Neuronal stem cell (in vitro differentiated cells): ENCODE measurements around the gene DBX1.

Source experiments
- DNase-seq: peaks from one replicate; pipeline ENCODE4 v3.0.0-alpha.2; 2013; ENCODE audit warnings: low spot score
- H2AFZ ChIP-seq: one replicate; pipeline ENCODE4 v1.6.1; 2013; ENCODE audit warnings: mild to moderate bottlenecking, low read length, inconsistent platforms
- H2AK5ac ChIP-seq: 2 replicates; pipeline ENCODE4 v1.6.1; 2013; ENCODE audit warnings: low read depth, mild to moderate bottlenecking, inconsistent platforms, low read length, moderate library complexity, mixed read lengths
- H2BK120ac ChIP-seq: 2 replicates; pipeline ENCODE4 v1.6.1; 2013; ENCODE audit warnings: low read depth, mild to moderate bottlenecking, inconsistent platforms, low read length, moderate library complexity, mixed read lengths
- H2BK12ac ChIP-seq: one replicate; pipeline ENCODE4 v1.6.1; 2013; ENCODE audit warnings: low read length, inconsistent platforms
- H2BK15ac ChIP-seq: 2 replicates; pipeline ENCODE4 v1.6.1; 2013; ENCODE audit warnings: mild to moderate bottlenecking, low read length, inconsistent platforms, mixed read lengths
- H2BK5ac ChIP-seq: one replicate; pipeline ENCODE4 v1.6.1; 2013; ENCODE audit warnings: inconsistent platforms, mild to moderate bottlenecking, low read length, moderate library complexity
- H3K14ac ChIP-seq: one replicate; pipeline ENCODE4 v1.6.1; 2013; ENCODE audit warnings: low read length, inconsistent platforms
- H3K18ac ChIP-seq: 2 replicates; pipeline ENCODE4 v1.6.1; 2013; ENCODE audit warnings: low read length, inconsistent platforms
- H3K23ac ChIP-seq: 2 replicates; pipeline ENCODE4 v1.6.1; 2013; ENCODE audit warnings: low read depth, mild to moderate bottlenecking, mixed read lengths, low read length, inconsistent platforms; ENCODE audit not compliant: poor library complexity
- H3K27ac ChIP-seq: replicated peaks from 3 replicates; pipeline ENCODE4 v1.5.1; 2013; ENCODE audit warnings: low read length, inconsistent platforms
- H3K27me3 ChIP-seq, 3 experiments: 2 replicates each; pipeline ENCODE4 v1.6.1; 2013; ENCODE audit warnings: low read length in 3 of 3, mild to moderate bottlenecking in 2 of 3, inconsistent platforms in 1 of 3, low read depth in 1 of 3, mixed read lengths in 1 of 3, moderate library complexity in 1 of 3; ENCODE audit not compliant: control insufficient read depth in 3 of 3, insufficient read depth in 3 of 3
- H3K36me3 ChIP-seq, 2 donors: replicated peaks in 1 of 2; 2 replicates each; pipeline ENCODE4 v1.6.1; 2013; ENCODE audit warnings: low read length in 2 of 2; ENCODE audit not compliant: control insufficient read depth in 2 of 2, insufficient read depth in 2 of 2
- H3K4ac ChIP-seq: 2 replicates; pipeline ENCODE4 v1.6.1; 2013; ENCODE audit warnings: inconsistent platforms, mild to moderate bottlenecking, low read length, moderate library complexity
- H3K4me1 ChIP-seq, 2 donors: 1 replicate in 1 of 2; 2 replicates in 1 of 2; pipeline ENCODE4 v1.6.1; 2013; ENCODE audit warnings: low read length in 2 of 2, low read depth in 1 of 2; ENCODE audit not compliant: control insufficient read depth in 2 of 2, insufficient read depth in 1 of 2
- H3K4me2 ChIP-seq: one replicate; pipeline ENCODE4 v1.6.1; 2013; ENCODE audit warnings: mild to moderate bottlenecking, low read length, inconsistent platforms; ENCODE audit not compliant: insufficient read depth, poor library complexity, severe bottlenecking
- H3K4me3 ChIP-seq, 2 donors: 2 replicates each; pipeline ENCODE4 v1.5.1; 2013; ENCODE audit warnings: low read length in 2 of 2, mild to moderate bottlenecking in 2 of 2, inconsistent platforms in 1 of 2, moderate library complexity in 1 of 2
- H3K79me1 ChIP-seq: one replicate; pipeline ENCODE4 v1.6.1; 2013; ENCODE audit warnings: low read depth, mild to moderate bottlenecking, inconsistent platforms, low read length, moderate library complexity
- H3K9ac ChIP-seq: one replicate; pipeline ENCODE4 v1.6.1; 2013; ENCODE audit warnings: mild to moderate bottlenecking, low read depth, low read length, inconsistent platforms; ENCODE audit not compliant: poor library complexity
- H3K9me3 ChIP-seq, 2 donors: replicated peaks in 1 of 2; 2 replicates each; pipeline versions ENCODE3 to v1.6.1; 2013; ENCODE audit warnings: low read length in 2 of 2, mild to moderate bottlenecking in 2 of 2, inconsistent platforms in 1 of 2, low read depth in 1 of 2, mixed read lengths in 1 of 2, moderate library complexity in 1 of 2; ENCODE audit not compliant: control insufficient read depth in 2 of 2, insufficient read depth in 1 of 2
- H4K8ac ChIP-seq: one replicate; pipeline ENCODE4 v1.6.1; 2013; ENCODE audit warnings: low read depth, mild to moderate bottlenecking, inconsistent platforms, low read length, moderate library complexity
- H4K91ac ChIP-seq: one replicate; pipeline ENCODE4 v1.6.1; 2013; ENCODE audit warnings: low read length, low read depth, mild to moderate bottlenecking, inconsistent platforms; ENCODE audit not compliant: poor library complexity
- WGBS, 2 donors: extraction: QIAGEN DNeasy Blood & Tissue Kit; methylation state at CpG; one replicate each; pipeline ENCODE4 v1.1.7; 2013; ENCODE audit warnings: missing lambda C conversion rate in 2 of 2, mixed read lengths in 1 of 2; ENCODE audit not compliant: insufficient read length in 2 of 2, insufficient replicate concordance in 1 of 2; ENCODE audit errors: extremely low coverage in 2 of 2; 5-methylcytosine and 5-hydroxymethylcytosine counted together

DBX1 gene

GRCh38 chr11:20154381-20154780, 5.9 kb downstream of the DBX1 start:
- H3K4ac ChIP-seq, result no peak overlapping the region
- peaks cover 0 to 14% of the 10 kb centered on the region in 2 donors for H3K4me1 ChIP-seq
- no peak overlapping the region for H2BK5ac ChIP-seq
- H2AK5ac ChIP-seq, result no peak overlapping the region
- WGBS, 2 donors, result no CpG with 5 or more reads among the region's 1 CpG
- no peak overlapping the region for H3K9ac ChIP-seq
- no peak overlapping the region for H3K18ac ChIP-seq
- no peak for DNase-seq
- no peak overlapping the region for H2BK12ac ChIP-seq
- no peak overlapping the region for H3K14ac ChIP-seq
- H2AFZ ChIP-seq, result no peak overlapping the region
- H3K27ac ChIP-seq, result no peak overlapping the region
- H2BK15ac ChIP-seq, result no peak overlapping the region
- H3K4me3 ChIP-seq, result no peak overlapping the region
- peaks cover 0 to 87% (median 5%) of the 10 kb centered on the region in 3 experiments for H3K27me3 ChIP-seq
- no peak overlapping the region for H3K23ac ChIP-seq
- no peak overlapping the region for H4K8ac ChIP-seq
- no peak overlapping the region for H3K4me2 ChIP-seq
- no peak overlapping the region for H2BK120ac ChIP-seq
- no peaks in the 10 kb centered on the region for H3K79me1 ChIP-seq
- no peaks in the 10 kb centered on the region for H3K9me3 ChIP-seq
- no peaks in the 10 kb centered on the region for H3K36me3 ChIP-seq
- H4K91ac ChIP-seq, result no peak overlapping the region

- H3K4me2 ChIP-seq, result no peak overlapping the region
- no peak for DNase-seq
- H3K27me3 ChIP-seq, result peaks cover 0 to 57% (median 0%) of the 10 kb centered on the region in 3 experiments
- H2BK5ac ChIP-seq, result no peak overlapping the region
- H3K23ac ChIP-seq, result no peak overlapping the region
- H3K9me3 ChIP-seq, result peaks cover 3 to 5% of the 10 kb centered on the region in 2 donors
- H3K18ac ChIP-seq, result no peak overlapping the region
- H4K8ac ChIP-seq, result no peak overlapping the region
- no CpG with 5 or more reads among the region's 4 CpGs for WGBS, 2 donors
- no peak overlapping the region for H2AFZ ChIP-seq
- no peak overlapping the region for H3K27ac ChIP-seq
- no peak overlapping the region for H3K4me3 ChIP-seq
- H3K9ac ChIP-seq, result no peak overlapping the region
- no peaks in the 10 kb centered on the region for H3K4me1 ChIP-seq
- no peak overlapping the region for H4K91ac ChIP-seq
- H2AK5ac ChIP-seq, result no peak overlapping the region
- no peaks in the 10 kb centered on the region for H3K79me1 ChIP-seq
- no peak overlapping the region for H3K14ac ChIP-seq
- H3K4ac ChIP-seq, result no peak overlapping the region
- no peak overlapping the region for H2BK15ac ChIP-seq
- H2BK120ac ChIP-seq, result no peak overlapping the region
- H3K36me3 ChIP-seq, result no peaks in the 10 kb centered on the region
- no peak overlapping the region for H2BK12ac ChIP-seq
Observed at GRCh38 chr11:20138707-20139106, 21.6 kb downstream of the DBX1 start.

GRCh38 chr11:20137637-20138036, 22.6 kb downstream of the DBX1 start:
- DNase-seq, result no peak
- Histone ChIP-seq H2BK120ac (no peak overlapping the region), H2BK5ac (no peak overlapping the region), H3K9ac (no peak overlapping the region), H3K4ac (no peak overlapping the region), H3K79me1 (no peaks in the 10 kb centered on the region), H3K4me1 (no peaks in the 10 kb centered on the region), H3K23ac (no peak overlapping the region), H4K91ac (no peak overlapping the region), H2AK5ac (no peak overlapping the region), H3K27me3 (peaks cover 0 to 49% (median 0%) of the 10 kb centered on the region in 3 experiments), H3K27ac (no peak overlapping the region), H3K9me3 (peaks cover 3 to 5% of the 10 kb centered on the region in 2 donors), H3K14ac (no peak overlapping the region), H3K18ac (no peak overlapping the region), H3K4me2 (no peak overlapping the region), H4K8ac (no peak overlapping the region), H3K4me3 (no peak overlapping the region), H2BK12ac (no peak overlapping the region), H2BK15ac (no peak overlapping the region), H2AFZ (no peak overlapping the region), H3K36me3 (no peaks in the 10 kb centered on the region)

GRCh38 chr11:20134991-20135736, 25.1 kb downstream of the DBX1 start:
- Histone ChIP-seq H2AK5ac (no peak overlapping the region), H4K91ac (no peak overlapping the region), H3K4me2 (no peak overlapping the region), H4K8ac (no peak overlapping the region), H3K27me3 (peaks cover 0 to 50% (median 9%) of the 10 kb centered on the region in 3 experiments), H2BK15ac (no peak overlapping the region), H3K4me1 (peaks cover 0 to 5% of the 10 kb centered on the region in 2 donors), H3K27ac (no peak overlapping the region), H3K23ac (no peak overlapping the region), H3K36me3 (no peaks in the 10 kb centered on the region), H2BK5ac (no peak overlapping the region), H3K18ac (no peak overlapping the region), H3K9me3 (peaks cover 0 to 3% of the 10 kb centered on the region in 2 donors), H3K79me1 (no peaks in the 10 kb centered on the region), H2BK12ac (no peak overlapping the region), H2BK120ac (no peak overlapping the region), H2AFZ (no peak overlapping the region), H3K4ac (no peak overlapping the region), H3K14ac (no peak overlapping the region), H3K9ac (no peak overlapping the region), H3K4me3 (no peak overlapping the region)
- DNase-seq, result no peak
- no CpG with 5 or more reads among the region's 5 CpGs for whole genome bisulfite sequencing, 2 donors
